SK-N-SH treated with all-trans-retinoic acid at 6 μM for 48 hours (cell line): ENCODE measurements around the gene USH2A.
A peak's percentile ranks its signal among the peaks of the same experiment; 100 is the strongest.

ENCODE experiments used
- ATAC-seq: fragments of 200-7000 bp; cut with Tn5 transposase; 3 replicates; pipeline ENCODE4 v1.9.1; 2020; ENCODE audit warnings: mild to moderate bottlenecking, moderate library complexity
- ARNTL ChIP-seq: fragments of 450-650 bp; formaldehyde crosslinking; IDR thresholded peaks from 2 replicates; pipeline ENCODE4 v1.5.0; 2020; ENCODE audit warnings: low read depth, mild to moderate bottlenecking, moderate library complexity, borderline replicate concordance
- BACH2 ChIP-seq: fragments of 250-450 bp; sonication (Bioruptor Pico); IDR thresholded peaks from 2 replicates; pipeline ENCODE4 v1.9.0; 2021; ENCODE audit warnings: mild to moderate bottlenecking, borderline replicate concordance
- CREB5 ChIP-seq: fragments of 250-450 bp; sonication (Bioruptor Pico); IDR thresholded peaks from 2 replicates; pipeline ENCODE4 v1.5.1; 2020; ENCODE audit warnings: low read depth, mild to moderate bottlenecking, moderate library complexity
- CSDC2 ChIP-seq: fragments of 250-450 bp; sonication (Bioruptor Pico); IDR thresholded peaks from 2 replicates; pipeline ENCODE4 v1.5.0; 2020; ENCODE audit warnings: mild to moderate bottlenecking, moderate library complexity
- ESRRG ChIP-seq: fragments of 250-450 bp; sonication (Bioruptor Pico); IDR thresholded peaks from 2 replicates; pipeline ENCODE4 v1.6.1; 2021; ENCODE audit warnings: mild to moderate bottlenecking
- GLIS3 ChIP-seq: fragments of 250-450 bp; sonication (Bioruptor Pico); IDR thresholded peaks from 2 replicates; pipeline ENCODE4 v1.5.0; 2020; ENCODE audit warnings: mild to moderate bottlenecking, moderate library complexity
- ISL1 ChIP-seq: fragments of 250-450 bp; sonication (Bioruptor Pico); IDR thresholded peaks from 2 replicates; pipeline ENCODE4 v2.1.2; 2022; ENCODE audit warnings: mild to moderate bottlenecking, moderate library complexity
- POU6F1 ChIP-seq: fragments of 250-450 bp; sonication (Bioruptor Pico); IDR thresholded peaks from 2 replicates; pipeline ENCODE4 v1.8.0; 2021; ENCODE audit warnings: low read depth, mild to moderate bottlenecking, moderate library complexity, borderline replicate concordance
- RARB ChIP-seq: fragments of 250-450 bp; sonication (Bioruptor Pico); IDR thresholded peaks from 2 replicates; pipeline ENCODE4 v1.8.0; 2021; ENCODE audit warnings: mild to moderate bottlenecking, moderate library complexity
- SNAI2 ChIP-seq: fragments of 250-450 bp; sonication (Bioruptor Pico); IDR thresholded peaks from 2 replicates; pipeline ENCODE4 v1.5.0; 2020; ENCODE audit warnings: mild to moderate bottlenecking, moderate library complexity
- TCF4 ChIP-seq: fragments of 250-450 bp; sonication (Bioruptor Pico); IDR thresholded peaks from 2 replicates; pipeline ENCODE4 v1.8.0; 2021; ENCODE audit warnings: mild to moderate bottlenecking, moderate library complexity, borderline replicate concordance
- TOX ChIP-seq: fragments of 250-450 bp; sonication (Bioruptor Pico); IDR thresholded peaks from 2 replicates; pipeline ENCODE4 v1.8.0; 2021; ENCODE audit warnings: mild to moderate bottlenecking, moderate library complexity, borderline replicate concordance
- TSHZ2 ChIP-seq: fragments of 250-450 bp; sonication (Bioruptor Pico); IDR thresholded peaks from 2 replicates; pipeline ENCODE4 v1.5.0; 2020; ENCODE audit warnings: mild to moderate bottlenecking, moderate library complexity
- ZC3H10 ChIP-seq: fragments of 250-450 bp; sonication (Bioruptor Pico); IDR thresholded peaks from 2 replicates; pipeline ENCODE4 v1.5.1; 2021; ENCODE audit warnings: mild to moderate bottlenecking, moderate library complexity
- ZFP3 ChIP-seq: fragments of 250-450 bp; sonication (Bioruptor Pico); IDR thresholded peaks from 2 replicates; pipeline ENCODE4 v1.5.0; 2020; ENCODE audit warnings: mild to moderate bottlenecking, moderate library complexity
- ZFP30 ChIP-seq: fragments of 450-650 bp; formaldehyde crosslinking; IDR thresholded peaks from 2 replicates; pipeline ENCODE4 v1.5.0; 2022; ENCODE audit warnings: mild to moderate bottlenecking, moderate library complexity
- ZNF565 ChIP-seq: fragments of 450-650 bp; formaldehyde crosslinking; conservative IDR thresholded peaks from 2 replicates; pipeline ENCODE4 v1.5.0; 2020; ENCODE audit warnings: low read depth, mild to moderate bottlenecking, moderate library complexity
- ZNF70 ChIP-seq: fragments of 450-650 bp; formaldehyde crosslinking; IDR thresholded peaks from 2 replicates; pipeline ENCODE4 v1.5.0; 2020; ENCODE audit warnings: mild to moderate bottlenecking, moderate library complexity
- ZNF8 ChIP-seq: fragments of 450-650 bp; formaldehyde crosslinking; IDR thresholded peaks from 2 replicates; pipeline ENCODE4 v1.5.0; 2020; ENCODE audit warnings: mild to moderate bottlenecking, moderate library complexity

Gene USH2A

GRCh38 chr1:215889871-215890270 lies 533.4 kb downstream of the USH2A start:
- no peak for ATAC-seq
- TF ChIP-seq ISL1 (CRISPR knock-in tag) (no peak), POU6F1 (no peak), TCF4 (CRISPR knock-in tag) (no peak), SNAI2 (no peak), RARB (CRISPR knock-in tag) (no peak), ZC3H10 (CRISPR knock-in tag) (no peak), ZFP30 (no peak), ARNTL (CRISPR knock-in tag) (no peak), CREB5 (CRISPR knock-in tag) (no peak), TOX (no peak), BACH2 (CRISPR knock-in tag) (no peak), ESRRG (no peak)

GRCh38 chr1:215888159-215888558 lies 535.1 kb downstream of the USH2A start:
- ATAC-seq = peak; percentile 55; the same call in 2 of the 3 replicates
- TF ChIP-seq GLIS3 = no peak
- TF ChIP-seq RARB (CRISPR knock-in tag) = no peak
- TF ChIP-seq ZFP30 = no peak
- TF ChIP-seq ZFP3 (CRISPR knock-in tag) = no peak
- no peak for TF ChIP-seq BACH2 (CRISPR knock-in tag)
- TF ChIP-seq TSHZ2 (CRISPR knock-in tag) = no peak
- TF ChIP-seq ESRRG = no peak

GRCh38 chr1:215887627-215888026 lies 535.6 kb downstream of the USH2A start:
- TF ChIP-seq CSDC2 (CRISPR knock-in tag) (no peak), ZNF8 (CRISPR knock-in tag) (no peak)
- ATAC-seq = no peak

GRCh38 chr1:215883004-215883403 lies 540.2 kb downstream of the USH2A start:
- no peak for ATAC-seq
- TF ChIP-seq ZNF565 (CRISPR knock-in tag) = no peak
- TF ChIP-seq ZFP30 = no peak
- no peak for TF ChIP-seq ZNF70 (CRISPR knock-in tag)
- TF ChIP-seq ARNTL (CRISPR knock-in tag) = no peak
- TF ChIP-seq TOX = no peak
- no peak for TF ChIP-seq ZNF8 (CRISPR knock-in tag)
- no peak for TF ChIP-seq ESRRG
- TF ChIP-seq CSDC2 (CRISPR knock-in tag) = no peak
- TF ChIP-seq, all 23 proteins: peak for 0

- ATAC-seq = no peak
- TF ChIP-seq ZNF8 (CRISPR knock-in tag) (no peak), ZNF70 (CRISPR knock-in tag) (no peak), ESRRG (no peak), TSHZ2 (CRISPR knock-in tag) (no peak)
- TF ChIP-seq, all 23 proteins: peak for 0
Measured at GRCh38 chr1:215878843-215879242, 544.4 kb downstream of the USH2A start.
